Transverse colon (tissue), 4 donors: Measurements from ENCODE around the gene AFTPH. TPM values are rescaled to one million over a fixed set of nuclear protein-coding genes. Genes with fewer than 3 reads are reported as not detected.

Experiments
- DNase-seq: peaks from one replicate; pipeline ENCODE4 v3.0.0-alpha.2; 2019
- H3K27ac ChIP-seq, 4 donors: fragments of 200-600 bp; sonication (generic); 2 replicates each; pipeline ENCODE4 v1.5.1; 2016 to 2018; ENCODE audit warnings: inconsistent platforms in 4 of 4
- H3K27me3 ChIP-seq: fragments of 200-600 bp; sonication (generic); 2 replicates; pipeline ENCODE4 v1.5.1; 2017; ENCODE audit warnings: inconsistent platforms
- H3K36me3 ChIP-seq, 4 donors: fragments of 200-600 bp; sonication (generic); 2 replicates each; pipeline ENCODE4 v1.5.1; 2017 to 2019; ENCODE audit warnings: inconsistent platforms in 4 of 4
- H3K4me1 ChIP-seq, 4 donors: fragments of 200-600 bp; sonication (generic); 2 replicates each; pipeline ENCODE4 v1.5.1; 2017 to 2020; ENCODE audit warnings: inconsistent platforms in 4 of 4
- H3K4me3 ChIP-seq, 4 donors: fragments of 200-600 bp; sonication (generic); 1 replicate in 1 of 4; 2 replicates in 3 of 4; pipeline versions ENCODE4 v1.5.1 to v1.6.1; 2017 to 2019; ENCODE audit warnings: inconsistent platforms in 4 of 4
- H3K9me3 ChIP-seq, 2 donors: fragments of 200-600 bp; sonication (generic); 2 replicates each; pipeline ENCODE4 v1.5.1; 2017 to 2019; ENCODE audit warnings: inconsistent platforms in 2 of 2
- CTCF ChIP-seq, 5 experiments: fragments of 200-600 bp in 3 of 5; fragments of 450-650 bp in 2 of 5; sonication (generic) in 3 of 5; IDR thresholded peaks; 1 replicate in 2 of 5; 2 replicates in 3 of 5; pipeline ENCODE4 v1.5.1; 2016 to 2017; ENCODE audit warnings: antibody characterized with exemption in 5 of 5, inconsistent platforms in 3 of 5, mild to moderate bottlenecking in 2 of 5, moderate library complexity in 1 of 5
- EP300 ChIP-seq: sonication (generic); formaldehyde crosslinking; IDR thresholded peaks from one replicate; pipeline ENCODE4 v1.6.1; 2017; ENCODE audit warnings: antibody characterized with exemption, low read depth
- POLR2A ChIP-seq: fragments of 450-650 bp; IDR thresholded peaks from one replicate; pipeline ENCODE4 v1.6.1; 2016; ENCODE audit warnings: antibody characterized with exemption, mild to moderate bottlenecking, moderate library complexity
- POLR2AphosphoS5 ChIP-seq, 3 donors: sonication (generic); formaldehyde crosslinking; IDR thresholded peaks; one replicate each; pipeline ENCODE4 v1.6.1; 2016; ENCODE audit warnings: antibody characterized with exemption in 3 of 3
- WGBS, 2 donors: methylation state at CpG; one replicate each; pipeline ENCODE4 v1.1.5; 2018; ENCODE audit warnings: low coverage in 1 of 2; 5-methylcytosine and 5-hydroxymethylcytosine counted together
- in situ Hi-C, 4 donors: fragments of 200-750 bp; cut with MboI; loops; one replicate each; pipeline versions ENCODE4 v1.15.0 to v1.15.1; 2017; ENCODE audit warnings: low sequenced_read_pairs in 3 of 4, low pct_ligation_motif_present in 1 of 4, low pct_unique_long_range_greater_than_20kb in 1 of 4
- intact Hi-C: fragments of 100-400 bp; cut with DNase I; formaldehyde crosslinking; loops from one replicate; pipeline ENCODE4 v1.15.1; 2023; ENCODE audit warnings: low total_unique reads
- total RNA-seq, 4 donors: library from RNA; depleted of rRNA; stranded (reverse); fragments of >200 nt; gene quantifications; one replicate each; pipeline ENCODE4 v1.1.0, GENCODE V29; 2016

AFTPH gene
- total RNA-seq, 4 donors from 2014 or later, result 42.3 to 123 (median 70.2) TPM

- Histone ChIP-seq H3K4me3 (no peak overlapping the region), H3K36me3 (no peaks in the 10 kb centered on the region), H3K27me3 (no peaks in the 10 kb centered on the region), H3K9me3 (no peaks in the 10 kb centered on the region), H3K4me1 (peaks cover 4 to 40% (median 31%) of the 10 kb centered on the region in 4 donors), H3K27ac (no peak overlapping the region)
- intact Hi-C loops (no loop called here), in situ Hi-C loops (no loop called here)
- WGBS, 2 donors, result 96 to 100% methylated on average over 5 to 6 of the region's 6 CpGs
- DNase-seq, result no peak
- TF ChIP-seq EP300 (no peak), POLR2A (no peak), CTCF (IDR thresholded peaks at IDR 0.05) (no peak), POLR2AphosphoS5 (IDR thresholded peaks at IDR 0.05) (no peak)
These were observed 86.3 kb downstream of the AFTPH start for GRCh38 chr2:64610316-64610855.

- in situ Hi-C loops, result no loop called here
- intact Hi-C loops, result no loop called here
These were observed 88.6 kb downstream of the AFTPH start for GRCh38 chr2:64612575-64613195.

GRCh38 chr2:64613276-64613675 lies 89.1 kb downstream of the AFTPH start:
- Histone ChIP-seq H3K4me1 (peaks cover 0 to 22% (median 15%) of the 10 kb centered on the region in 4 donors), H3K36me3 (no peaks in the 10 kb centered on the region), H3K27me3 (no peaks in the 10 kb centered on the region), H3K9me3 (no peaks in the 10 kb centered on the region), H3K27ac (no peak overlapping the region), H3K4me3 (no peak overlapping the region)
- in situ Hi-C loops, result no loop called here
- no peak for TF ChIP-seq EP300
- TF ChIP-seq CTCF (IDR thresholded peaks at IDR 0.05), result no peak
- no peak for TF ChIP-seq POLR2A
- no peak for TF ChIP-seq POLR2AphosphoS5 (IDR thresholded peaks at IDR 0.05)
- WGBS, 2 donors, result 47 to 66% methylated on average over 4 to 7 of the region's 7 CpGs
- no peak for DNase-seq
- intact Hi-C loops, result no loop called here

More at GRCh38 chr2:64612575-64613195, 88.6 kb downstream of the AFTPH start:
- WGBS, 2 donors, result 85% methylated on average over 5 of the region's 5 CpGs; no CpG with 5 or more reads in 1 of the 2 donors
- Histone ChIP-seq H3K9me3 (no peaks in the 10 kb centered on the region), H3K27ac (no peak overlapping the region), H3K4me1 (peaks cover 0 to 28% (median 21%) of the 10 kb centered on the region in 4 donors), H3K36me3 (no peaks in the 10 kb centered on the region), H3K4me3 (no peak overlapping the region), H3K27me3 (no peaks in the 10 kb centered on the region)
- TF ChIP-seq POLR2A (no peak), EP300 (no peak), POLR2AphosphoS5 (IDR thresholded peaks at IDR 0.05) (no peak), CTCF (IDR thresholded peaks at IDR 0.05) (no peak)
- DNase-seq, result no peak

- Histone ChIP-seq H3K27me3 (no peaks in the 10 kb centered on the region), H3K36me3 (no peaks in the 10 kb centered on the region), H3K27ac (no peak overlapping the region), H3K9me3 (no peaks in the 10 kb centered on the region), H3K4me1 (peaks cover 0 to 9% (median 5%) of the 10 kb centered on the region in 4 donors), H3K4me3 (no peak overlapping the region)
- in situ Hi-C loops (no loop called here), intact Hi-C loops (no loop called here)
- 83 to 92% methylated on average over 1 to 6 of the region's 6 CpGs for WGBS, 2 donors
- TF ChIP-seq EP300 (no peak), POLR2A (no peak), CTCF (IDR thresholded peaks at IDR 0.05) (no peak), POLR2AphosphoS5 (IDR thresholded peaks at IDR 0.05) (no peak)
- DNase-seq, result no peak
These were observed 91.2 kb downstream of the AFTPH start for GRCh38 chr2:64615192-64615763.
